ENCODE data around the gene TEP1.

DNA sequence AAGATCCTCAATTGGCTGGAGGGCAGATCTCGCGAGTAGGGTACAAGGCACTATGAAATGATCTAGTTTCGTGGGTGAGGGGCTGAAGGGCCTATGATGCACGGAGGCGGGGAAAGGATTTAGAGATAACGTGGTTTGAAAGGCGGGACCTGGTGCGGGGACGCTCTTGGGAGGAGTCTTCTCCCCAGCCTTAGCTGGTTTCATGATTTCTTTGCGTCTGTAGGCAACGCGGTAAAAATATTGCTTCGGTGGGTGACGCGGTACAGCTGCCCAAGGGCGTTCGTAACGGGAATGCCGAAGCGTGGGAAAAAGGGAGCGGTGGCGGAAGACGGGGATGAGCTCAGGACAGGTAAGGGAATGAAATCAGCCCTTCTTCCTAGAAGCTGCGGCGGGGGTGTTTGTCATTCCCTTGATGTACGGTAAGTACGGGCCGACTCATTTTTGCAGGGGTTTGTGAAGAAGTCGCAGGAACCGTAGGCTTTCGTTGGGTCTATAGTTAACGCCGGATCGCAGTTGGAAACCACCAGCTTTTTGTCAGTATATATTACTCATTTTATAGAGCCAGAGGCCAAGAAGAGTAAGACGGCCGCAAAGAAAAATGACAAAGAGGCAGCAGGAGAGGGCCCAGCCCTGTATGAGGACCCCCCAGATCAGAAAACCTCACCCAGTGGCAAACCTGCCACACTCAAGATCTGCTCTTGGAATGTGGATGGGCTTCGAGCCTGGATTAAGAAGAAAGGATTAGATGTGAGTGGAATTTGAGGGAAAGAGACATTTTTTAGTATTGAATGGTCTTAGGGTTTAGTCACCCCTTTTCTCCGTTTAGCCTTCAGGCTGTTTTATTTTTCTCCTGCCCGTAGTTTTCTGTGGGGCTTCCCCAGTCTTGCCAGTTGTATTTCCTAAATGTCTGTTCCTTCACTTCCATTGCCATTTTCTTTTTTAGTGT lies 42.3 kb upstream of the TEP1 start:
- TF ChIP-seq CTCF (conservative IDR thresholded peaks at IDR 0.05; ENCODE audit: low read length) = no peak
- TF ChIP-seq EZH2phosphoT487 (IDR thresholded peaks at IDR 0.05; ENCODE audit: borderline replicate concordance, low read depth, low read length) = no peak

Data from OCI-LY7 (cell line).